Right atrium auricular region (tissue), 2 donors: ENCODE measurements around the gene CIROP. TPM values are rescaled to one million over a fixed set of nuclear protein-coding genes. Genes with fewer than 3 reads are reported as not detected.
A peak's percentile ranks its signal among the peaks of the same experiment; 100 is the strongest.

Experiments used
- DNase-seq: peaks from one replicate; pipeline ENCODE4 v3.0.0-alpha.2; 2019; ENCODE audit warnings: low spot score
- H3K27ac ChIP-seq, 2 donors: fragments of 200-600 bp; sonication (generic); 1 replicate in 1 of 2; 2 replicates in 1 of 2; pipeline ENCODE4 v1.5.1; 2016 to 2019
- H3K27me3 ChIP-seq, 2 donors: fragments of 200-600 bp; sonication (generic); one replicate each; pipeline versions ENCODE4 v1.5.1 to v1.6.0; 2017 to 2019
- H3K36me3 ChIP-seq: fragments of 200-600 bp; sonication (generic); one replicate; pipeline ENCODE4 v1.5.1; 2016
- H3K4me1 ChIP-seq, 2 donors: fragments of 200-600 bp; sonication (generic); one replicate each; pipeline versions ENCODE4 v1.5.1 to v1.6.0; 2017 to 2019
- H3K4me3 ChIP-seq, 2 donors: fragments of 200-600 bp; sonication (generic); 1 replicate in 1 of 2; 2 replicates in 1 of 2; pipeline ENCODE4 v1.5.1; 2017 to 2019; ENCODE audit warnings: mild to moderate bottlenecking in 1 of 2, moderate library complexity in 1 of 2
- H3K9me3 ChIP-seq, 2 donors: fragments of 200-600 bp; sonication (generic); one replicate each; pipeline ENCODE4 v1.5.1; 2019
- CTCF ChIP-seq, 2 donors: fragments of 200-600 bp; sonication (generic); IDR thresholded peaks; one replicate each; pipeline ENCODE4 v1.5.1; 2019; ENCODE audit warnings: antibody characterized with exemption in 2 of 2
- total RNA-seq, 2 donors: library from RNA; depleted of rRNA; stranded (reverse); fragments of >200 nt; gene quantifications; one replicate each; pipeline ENCODE4 v1.1.0, GENCODE V29; 2016

CIROP gene
- total RNA-seq = not detected

- Histone ChIP-seq H3K9me3 (no peaks in the 10 kb centered on the region), H3K27ac (no peak within 1 kb of the TSS), H3K27me3 (no peaks in the 10 kb centered on the region), H3K4me1 (peaks cover 0 to 3% of the 10 kb centered on the region in 2 donors), H3K4me3 (no peak within 1 kb of the TSS), H3K36me3 (no peaks in the 10 kb centered on the region)
- TF ChIP-seq CTCF (IDR thresholded peaks at IDR 0.05) = no peak
- peak; percentile 49 for DNase-seq
Measured at GRCh38 chr14:23104591-23105347, at the start of gene CIROP. CIROP (minus strand) TSS chr14:23104989; CDS start chr14:23104920, 69 bp downstream.

GRCh38 chr14:23153851-23154796, 49.3 kb upstream of the CIROP start:
- Histone ChIP-seq H3K4me1 (peaks cover 0 to 40% of the 10 kb centered on the region in 2 donors), H3K9me3 (no peaks in the 10 kb centered on the region), H3K36me3 (peaks cover 3% of the 10 kb centered on the region), H3K4me3 (peak overlapping the region; percentile 24 to 36), H3K27me3 (no peaks in the 10 kb centered on the region), H3K27ac (peak overlapping the region; percentile 92 to 98)
- TF ChIP-seq CTCF (IDR thresholded peaks at IDR 0.05) = no peak
- peak; percentile 96 for DNase-seq

GRCh38 chr14:23151342-23151741, 46.6 kb upstream of the CIROP start:
- H3K9me3 ChIP-seq = no peaks in the 10 kb centered on the region
- no peaks in the 10 kb centered on the region for H3K27me3 ChIP-seq
- H3K27ac ChIP-seq = no peak overlapping the region
- peaks cover 3% of the 10 kb centered on the region for H3K36me3 ChIP-seq
- peaks cover 0 to 52% of the 10 kb centered on the region in 2 donors for H3K4me1 ChIP-seq
- no peak overlapping the region for H3K4me3 ChIP-seq
- DNase-seq = no peak
- TF ChIP-seq CTCF (IDR thresholded peaks at IDR 0.05) = no peak

GRCh38 chr14:23149745-23150144, 45.0 kb upstream of the CIROP start:
- H3K27ac ChIP-seq = no peak overlapping the region
- no peaks in the 10 kb centered on the region for H3K9me3 ChIP-seq
- H3K27me3 ChIP-seq = no peaks in the 10 kb centered on the region
- no peak overlapping the region for H3K4me3 ChIP-seq
- TF ChIP-seq CTCF (IDR thresholded peaks at IDR 0.05) = no peak
- H3K36me3 ChIP-seq = peaks cover 3% of the 10 kb centered on the region
- H3K4me1 ChIP-seq = peaks cover 0 to 51% of the 10 kb centered on the region in 2 donors
- DNase-seq = no peak

- no peaks in the 10 kb centered on the region for H3K9me3 ChIP-seq
- no peak overlapping the region for H3K4me3 ChIP-seq
- peaks cover 0 to 40% of the 10 kb centered on the region in 2 donors for H3K4me1 ChIP-seq
- TF ChIP-seq CTCF (IDR thresholded peaks at IDR 0.05) = no peak
- peaks cover 3% of the 10 kb centered on the region for H3K36me3 ChIP-seq
- H3K27me3 ChIP-seq = no peaks in the 10 kb centered on the region
- H3K27ac ChIP-seq = no peak overlapping the region
- DNase-seq = no peak
Measured at GRCh38 chr14:23148591-23149249, 43.9 kb upstream of the CIROP start.
